ENCODE measurements around the gene ACSL5. TPM values are rescaled to one million over a fixed set of nuclear protein-coding genes. Genes with fewer than 3 reads are reported as not detected.
"Not testable (repeated sequence)": the region's sequence is repeated elsewhere in the genome, so short reads cannot be mapped to it uniquely, and the experiment has no call there.

The ACSL5 gene
- total RNA-seq, 1 donor: 2.6 TPM

- no peak for TF ChIP-seq CTCF (IDR thresholded peaks at IDR 0.05; ENCODE audit: insufficient read depth, low read length)
- no peak for DNase-seq (ENCODE audit: low read depth)
- no peak overlapping the region for H3K4me3 ChIP-seq (ENCODE audit: low read depth, low read length)
Measured at GRCh38 chr10:112365014-112365432, 8.9 kb upstream of the ACSL5 start.

- no peak for DNase-seq (ENCODE audit: low read depth)
- TF ChIP-seq CTCF (IDR thresholded peaks at IDR 0.05; ENCODE audit: insufficient read depth, low read length): no peak
- no peak overlapping the region for H3K4me3 ChIP-seq (ENCODE audit: low read depth, low read length)
Measured at GRCh38 chr10:112365451-112365850, 8.5 kb upstream of the ACSL5 start.

- H3K4me3 ChIP-seq (ENCODE audit: low read depth, low read length): no peak overlapping the region
- TF ChIP-seq CTCF (IDR thresholded peaks at IDR 0.05; ENCODE audit: insufficient read depth, low read length): no peak
- no peak for DNase-seq (ENCODE audit: low read depth)
Measured at GRCh38 chr10:112366992-112367391, 6.9 kb upstream of the ACSL5 start.

GRCh38 chr10:112367516-112367915, 6.4 kb upstream of the ACSL5 start:
- DNase-seq (ENCODE audit: low read depth): no peak
- no peak for TF ChIP-seq CTCF (IDR thresholded peaks at IDR 0.05; ENCODE audit: insufficient read depth, low read length)
- no peak overlapping the region for H3K4me3 ChIP-seq (ENCODE audit: low read depth, low read length)

GRCh38 chr10:112369495-112370423, 4.2 kb upstream of the ACSL5 start:
- DNase-seq (ENCODE audit: low read depth): no peak
- no peak overlapping the region for H3K4me3 ChIP-seq (ENCODE audit: low read depth, low read length)
- no peak for TF ChIP-seq CTCF (IDR thresholded peaks at IDR 0.05; ENCODE audit: insufficient read depth, low read length)

- DNase-seq (ENCODE audit: low read depth): no peak
- no peak overlapping the region for H3K4me3 ChIP-seq (ENCODE audit: low read depth, low read length)
Measured at GRCh38 chr10:112370424-112370819, 3.5 kb upstream of the ACSL5 start.

GRCh38 chr10:112371326-112371725, 2.6 kb upstream of the ACSL5 start:
- not testable (repeated sequence) for DNase-seq (ENCODE audit: low read depth); H3K4me3 ChIP-seq (ENCODE audit: low read depth, low read length)

More at GRCh38 chr10:112370424-112370819, 3.5 kb upstream of the ACSL5 start:
- TF ChIP-seq CTCF (IDR thresholded peaks at IDR 0.05; ENCODE audit: insufficient read depth, low read length): no peak

GRCh38 chr10:112372182-112372810, 1.6 kb upstream of the ACSL5 start:
- DNase-seq (ENCODE audit: low read depth); H3K4me3 ChIP-seq (ENCODE audit: low read depth, low read length): not testable (repeated sequence)

Data from fibroblast of the aortic adventitia (primary cell).